ENCODE results near the gene CSF3. TPM values are rescaled to one million over a fixed set of nuclear protein-coding genes. Genes with fewer than 3 reads are reported as not detected.

The CSF3 gene
- total and polyA plus RNA-seq, 2 of the 13 experiments (the other 11 are each of a cell fraction or from before 2014, with no cell fraction given): 0.09 TPM; not detected in 1

DNA sequence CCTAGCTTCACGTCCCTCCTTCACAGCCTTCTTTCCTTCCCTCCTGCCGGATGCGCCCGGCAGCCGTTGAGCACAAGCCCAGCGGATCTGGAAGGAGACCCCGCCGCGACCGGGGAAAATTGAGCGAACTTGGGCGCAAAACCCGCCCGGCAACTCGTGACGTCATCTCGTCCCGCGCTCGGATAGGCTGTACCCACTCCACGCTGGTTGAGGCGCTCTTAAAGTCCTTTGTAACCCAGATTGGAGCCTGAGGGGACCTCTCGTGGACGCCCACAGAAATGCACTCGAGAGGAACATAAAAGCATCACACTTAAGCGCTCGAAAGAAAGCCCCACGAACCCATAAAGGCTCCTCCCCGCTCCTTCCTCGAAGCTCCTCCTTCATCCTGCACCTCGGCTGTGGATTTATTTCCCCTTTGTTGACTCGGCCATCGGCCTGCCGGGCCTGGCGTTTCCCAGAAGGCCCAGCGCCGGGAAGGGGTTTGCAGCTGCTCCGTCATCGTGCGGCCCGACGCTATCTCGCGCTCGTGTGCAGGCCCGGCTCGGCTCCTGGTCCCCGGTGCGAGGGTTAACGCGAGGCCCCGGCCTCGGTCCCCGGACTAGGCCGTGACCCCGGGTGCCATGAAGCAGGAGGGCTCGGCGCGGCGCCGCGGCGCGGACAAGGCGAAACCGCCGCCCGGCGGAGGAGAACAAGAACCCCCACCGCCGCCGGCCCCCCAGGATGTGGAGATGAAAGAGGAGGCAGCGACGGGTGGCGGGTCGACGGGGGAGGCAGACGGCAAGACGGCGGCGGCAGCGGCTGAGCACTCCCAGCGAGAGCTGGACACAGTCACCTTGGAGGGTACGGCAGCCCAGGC is 34.7 kb upstream of the CSF3 start, which contains the start of gene PSMD3 (continued):
- TF ChIP-seq, protein P1, sequence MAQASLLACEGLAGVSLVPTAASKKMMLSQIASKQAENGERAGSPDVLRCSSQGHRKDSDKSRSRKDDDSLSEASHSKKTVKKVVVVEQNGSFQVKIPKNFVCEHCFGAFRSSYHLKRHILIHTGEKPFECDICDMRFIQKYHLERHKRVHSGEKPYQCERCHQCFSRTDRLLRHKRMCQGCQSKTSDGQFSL (CRISPR knock-in tag; IDR thresholded peaks at IDR 0.05): peak; percentile 34; the same call in 1 of the 2 replicates
- peak; percentile 98 for TF ChIP-seq SMAD3 (CRISPR knock-in tag; IDR thresholded peaks at IDR 0.05)
- TF ChIP-seq AGO2 (optimal IDR thresholded peaks at IDR 0.05; ENCODE audit: low read depth, low read length): peak; percentile 91
- TF ChIP-seq ZNF510 (CRISPR knock-in tag; IDR thresholded peaks at IDR 0.05; ENCODE audit: low read depth): peak; percentile 95
- TF ChIP-seq REXO4 (CRISPR knock-in tag; IDR thresholded peaks at IDR 0.05; ENCODE audit: borderline replicate concordance): peak; percentile 94; the same call in 1 of the 2 replicates
- TF ChIP-seq, protein P2, sequence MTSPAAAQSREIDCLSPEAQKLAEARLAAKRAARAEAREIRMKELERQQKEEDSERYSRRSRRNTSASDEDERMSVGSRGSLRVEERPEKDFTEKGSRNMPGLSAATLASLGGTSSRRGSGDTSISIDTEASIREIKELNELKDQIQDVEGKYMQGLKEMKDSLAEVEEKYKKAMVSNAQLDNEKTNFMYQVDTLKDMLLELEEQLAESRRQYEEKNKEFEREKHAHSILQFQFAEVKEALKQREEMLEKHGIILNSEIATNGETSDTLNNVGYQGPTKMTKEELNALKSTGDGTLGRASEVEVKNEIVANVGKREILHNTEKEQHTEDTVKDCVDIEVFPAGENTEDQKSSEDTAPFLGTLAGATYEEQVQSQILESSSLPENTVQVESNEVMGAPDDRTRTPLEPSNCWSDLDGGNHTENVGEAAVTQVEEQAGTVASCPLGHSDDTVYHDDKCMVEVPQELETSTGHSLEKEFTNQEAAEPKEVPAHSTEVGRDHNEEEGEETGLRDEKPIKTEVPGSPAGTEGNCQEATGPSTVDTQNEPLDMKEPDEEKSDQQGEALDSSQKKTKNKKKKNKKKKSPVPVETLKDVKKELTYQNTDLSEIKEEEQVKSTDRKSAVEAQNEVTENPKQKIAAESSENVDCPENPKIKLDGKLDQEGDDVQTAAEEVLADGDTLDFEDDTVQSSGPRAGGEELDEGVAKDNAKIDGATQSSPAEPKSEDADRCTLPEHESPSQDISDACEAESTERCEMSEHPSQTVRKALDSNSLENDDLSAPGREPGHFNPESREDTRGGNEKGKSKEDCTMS (CRISPR knock-in tag; conservative IDR thresholded peaks at IDR 0.05): no peak
- TF ChIP-seq ZNF256 (CRISPR knock-in tag; conservative IDR thresholded peaks at IDR 0.05): peak; percentile 72; the same call in 1 of the 2 replicates
- TF ChIP-seq ZNF160 (CRISPR knock-in tag; IDR thresholded peaks at IDR 0.05): peak; percentile 72
- TF ChIP-seq ZNF101 (CRISPR knock-in tag; IDR thresholded peaks at IDR 0.05; ENCODE audit: borderline replicate concordance, low read depth): peak; percentile 78; the same call in 1 of the 2 replicates
- peak; percentile 89; the same call in 1 of the 2 replicates for TF ChIP-seq ZNF557 (CRISPR knock-in tag; IDR thresholded peaks at IDR 0.05)
- TF ChIP-seq ZNF563 (CRISPR knock-in tag; IDR thresholded peaks at IDR 0.05): peak; percentile 97
- peak; percentile 81 for TF ChIP-seq ARNTL (CRISPR knock-in tag; IDR thresholded peaks at IDR 0.05)
- TF ChIP-seq, protein P3, sequence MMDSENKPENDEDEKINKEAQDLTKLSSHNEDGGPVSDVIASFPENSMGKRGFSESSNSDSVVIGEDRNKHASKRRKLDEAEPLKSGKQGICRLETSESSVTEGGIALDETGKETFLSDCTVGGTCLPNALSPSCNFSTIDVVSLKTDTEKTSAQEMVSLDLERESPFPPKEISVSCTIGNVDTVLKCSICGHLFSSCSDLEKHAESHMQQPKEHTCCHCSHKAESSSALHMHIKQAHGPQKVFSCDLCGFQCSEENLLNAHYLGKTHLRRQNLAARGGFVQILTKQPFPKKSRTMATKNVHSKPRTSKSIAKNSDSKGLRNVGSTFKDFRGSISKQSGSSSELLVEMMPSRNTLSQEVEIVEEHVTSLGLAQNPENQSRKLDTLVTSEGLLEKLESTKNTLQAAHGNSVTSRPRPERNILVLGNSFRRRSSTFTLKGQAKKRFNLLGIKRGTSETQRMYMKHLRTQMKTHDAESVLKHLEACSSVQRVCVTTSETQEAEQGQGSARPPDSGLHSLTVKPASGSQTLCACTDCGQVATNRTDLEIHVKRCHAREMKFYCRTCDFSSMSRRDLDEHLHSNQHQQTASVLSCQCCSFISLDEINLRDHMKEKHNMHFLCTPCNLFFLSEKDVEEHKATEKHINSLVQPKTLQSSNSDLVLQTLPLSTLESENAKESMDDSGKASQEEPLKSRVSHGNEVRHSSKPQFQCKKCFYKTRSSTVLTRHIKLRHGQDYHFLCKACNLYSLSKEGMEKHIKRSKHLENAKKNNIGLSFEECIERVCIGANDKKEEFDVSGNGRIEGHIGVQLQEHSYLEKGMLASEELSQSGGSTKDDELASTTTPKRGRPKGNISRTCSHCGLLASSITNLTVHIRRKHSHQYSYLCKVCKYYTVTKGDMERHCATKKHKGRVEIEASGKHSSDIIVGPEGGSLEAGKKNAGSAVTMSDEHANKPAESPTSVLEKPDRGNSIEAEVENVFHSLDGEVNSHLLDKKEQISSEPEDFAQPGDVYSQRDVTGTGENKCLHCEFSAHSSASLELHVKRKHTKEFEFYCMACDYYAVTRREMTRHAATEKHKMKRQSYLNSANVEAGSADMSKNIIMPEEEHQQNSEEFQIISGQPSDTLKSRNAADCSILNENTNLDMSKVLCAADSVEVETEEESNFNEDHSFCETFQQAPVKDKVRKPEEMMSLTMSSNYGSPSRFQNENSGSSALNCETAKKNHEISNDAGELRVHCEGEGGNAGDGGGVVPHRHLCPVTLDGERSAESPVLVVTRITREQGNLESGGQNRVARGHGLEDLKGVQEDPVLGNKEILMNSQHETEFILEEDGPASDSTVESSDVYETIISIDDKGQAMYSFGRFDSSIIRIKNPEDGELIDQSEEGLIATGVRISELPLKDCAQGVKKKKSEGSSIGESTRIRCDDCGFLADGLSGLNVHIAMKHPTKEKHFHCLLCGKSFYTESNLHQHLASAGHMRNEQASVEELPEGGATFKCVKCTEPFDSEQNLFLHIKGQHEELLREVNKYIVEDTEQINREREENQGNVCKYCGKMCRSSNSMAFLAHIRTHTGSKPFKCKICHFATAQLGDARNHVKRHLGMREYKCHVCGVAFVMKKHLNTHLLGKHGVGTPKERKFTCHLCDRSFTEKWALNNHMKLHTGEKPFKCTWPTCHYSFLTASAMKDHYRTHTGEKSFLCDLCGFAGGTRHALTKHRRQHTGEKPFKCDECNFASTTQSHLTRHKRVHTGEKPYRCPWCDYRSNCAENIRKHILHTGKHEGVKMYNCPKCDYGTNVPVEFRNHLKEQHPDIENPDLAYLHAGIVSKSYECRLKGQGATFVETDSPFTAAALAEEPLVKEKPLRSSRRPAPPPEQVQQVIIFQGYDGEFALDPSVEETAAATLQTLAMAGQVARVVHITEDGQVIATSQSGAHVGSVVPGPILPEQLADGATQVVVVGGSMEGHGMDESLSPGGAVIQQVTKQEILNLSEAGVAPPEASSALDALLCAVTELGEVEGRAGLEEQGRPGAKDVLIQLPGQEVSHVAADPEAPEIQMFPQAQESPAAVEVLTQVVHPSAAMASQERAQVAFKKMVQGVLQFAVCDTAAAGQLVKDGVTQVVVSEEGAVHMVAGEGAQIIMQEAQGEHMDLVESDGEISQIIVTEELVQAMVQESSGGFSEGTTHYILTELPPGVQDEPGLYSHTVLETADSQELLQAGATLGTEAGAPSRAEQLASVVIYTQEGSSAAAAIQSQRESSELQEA (CRISPR knock-in tag; IDR thresholded peaks at IDR 0.05; ENCODE audit: not compliant biosample characterization): peak; percentile 94
- TF ChIP-seq ELF3 (CRISPR knock-in tag; IDR thresholded peaks at IDR 0.05): peak; percentile 92; the same call in 1 of the 2 replicates
- TF ChIP-seq GATA4 (IDR thresholded peaks at IDR 0.05; ENCODE audit: borderline replicate concordance, low read depth): peak; percentile 69; the same call in 1 of the 2 replicates
- TF ChIP-seq ZNF747 (CRISPR knock-in tag; IDR thresholded peaks at IDR 0.05; ENCODE audit: borderline replicate concordance): peak; percentile 77
- no peak; the same call in 1 of the 2 replicates for TF ChIP-seq MLLT10 (CRISPR knock-in tag; IDR thresholded peaks at IDR 0.05)

All from HepG2 (cell line).